SW 1271 (cell line): ENCODE results near the gene SURF6.
"Not testable (repeated sequence)": the region's sequence is repeated elsewhere in the genome, so short reads cannot be mapped to it uniquely, and the experiment has no call there.

Source experiments
- DNase-seq, 2 experiments: peaks; one replicate each; lab custom pipeline; 2025; lab: John Stamatoyannopoulos, UW

Gene SURF6

GRCh38 chr9:133335924-133336811, at the start of gene SURF6:
Gene SURF6, minus strand, starts transcription at chr9:133336188. Its CDS starts 56 bp downstream, at chr9:133336132.
- DNase-seq = peak; percentile 80 to 90

- DNase-seq = no peak
These were observed 49.5 kb upstream of the SURF6 start for GRCh38 chr9:133385452-133385851.

GRCh38 chr9:133384736-133385321, 48.8 kb upstream of the SURF6 start:
- DNase-seq = no peak

GRCh38 chr9:133383438-133383837, 47.5 kb upstream of the SURF6 start:
- no peak for DNase-seq

GRCh38 chr9:133382507-133383141, 46.6 kb upstream of the SURF6 start:
- no peak for DNase-seq

- DNase-seq = no peak
These were observed 44.7 kb upstream of the SURF6 start for GRCh38 chr9:133380734-133381133.

- no peak for DNase-seq
These were observed 43.4 kb upstream of the SURF6 start for GRCh38 chr9:133379153-133380086.

GRCh38 chr9:133378408-133378962, 42.5 kb upstream of the SURF6 start:
- no peak for DNase-seq

- DNase-seq = peak in 1 of 2 experiments; percentile 19
These were observed 41.8 kb upstream of the SURF6 start for GRCh38 chr9:133377721-133378216.

- not testable (repeated sequence) for DNase-seq
These were observed 41.3 kb upstream of the SURF6 start for GRCh38 chr9:133377280-133377679.

GRCh38 chr9:133375724-133376654, 40.0 kb upstream of the SURF6 start, which contains the start of the genes STKLD1 and SURF4:
Gene STKLD1, plus strand, starts transcription at chr9:133376366. Its CDS starts 108 bp downstream, at chr9:133376474.
Gene SURF4, minus strand, starts transcription at chr9:133376060. Its CDS starts 91 bp downstream, at chr9:133375969.
- peak; percentile 78 to 91 for DNase-seq

GRCh38 chr9:133375116-133375723, 39.2 kb upstream of the SURF6 start:
- DNase-seq = peak in 1 of 2 experiments; percentile 61

GRCh38 chr9:133374612-133375115, 38.7 kb upstream of the SURF6 start:
- DNase-seq = peak in 1 of 2 experiments; percentile 38

- no peak for DNase-seq
These were observed 36.2 kb upstream of the SURF6 start for GRCh38 chr9:133372144-133372543.

GRCh38 chr9:133371261-133371711, 35.3 kb upstream of the SURF6 start:
- DNase-seq = no peak

- DNase-seq = no peak
These were observed 34.7 kb upstream of the SURF6 start for GRCh38 chr9:133370685-133371084.

- DNase-seq = no peak
These were observed 33.9 kb upstream of the SURF6 start for GRCh38 chr9:133369933-133370332.

GRCh38 chr9:133369422-133369821, 33.4 kb upstream of the SURF6 start:
- DNase-seq = no peak
